ENCODE data around the gene MCF2L2. TPM values are rescaled to one million over a fixed set of nuclear protein-coding genes. Genes with fewer than 3 reads are reported as not detected.

MCF2L2 gene
- total and polyA plus RNA-seq, 2 of the 13 experiments (the other 11 are each of a cell fraction or from before 2014, with no cell fraction given) = not detected

DNA sequence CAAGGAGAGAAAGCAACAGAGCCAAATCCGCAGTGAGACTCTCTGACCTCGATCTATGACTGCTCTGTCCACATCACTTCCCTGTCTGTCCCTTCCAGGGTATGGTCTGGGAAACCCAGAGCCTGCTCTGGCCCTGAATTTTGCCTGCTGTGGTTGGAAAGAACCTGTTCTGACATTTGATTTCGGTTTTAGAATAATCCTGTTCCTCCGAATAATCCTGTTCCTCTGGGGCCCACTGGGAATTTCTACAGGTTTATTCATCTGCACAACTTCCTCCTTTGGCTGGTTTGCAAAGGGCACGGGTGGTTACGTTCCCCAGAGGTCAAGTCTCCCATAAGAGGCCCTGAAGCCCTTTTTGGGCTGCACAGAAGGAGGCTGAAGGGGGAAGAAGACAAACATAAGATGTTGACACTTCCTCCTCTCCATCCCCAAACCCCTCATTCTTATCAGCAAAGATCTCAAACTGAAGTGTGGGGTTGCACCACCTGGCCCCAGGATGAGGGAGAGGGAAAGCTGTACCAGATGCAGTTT lies 276.5 kb downstream of the MCF2L2 start:
- in situ Hi-C loops (cut with HindIII; ENCODE audit: extremely low pct_ligation_motif_present, low pct_unique_long_range_greater_than_20kb) = no loop called here
- intact Hi-C loops (cut with micrococcal nuclease; ENCODE audit: unreplicated experiment) = no loop called here
- no peak overlapping the region for H3K4me2 ChIP-seq (ENCODE audit: low read depth, low read length)
- 23% methylated on average over 4 of the region's 6 CpGs for WGBS (ENCODE audit: low lambda C conversion rate)
- H2AFZ ChIP-seq (ENCODE audit: low read length) = no peak overlapping the region
- H3K9me3 ChIP-seq (ENCODE audit: low read length) = no peaks in the 10 kb centered on the region
- TF ChIP-seq ESRRA (CRISPR knock-in tag; IDR thresholded peaks at IDR 0.05; ENCODE audit: low read depth) (no peak), MEIS1 (CRISPR knock-in tag; IDR thresholded peaks at IDR 0.05; ENCODE audit: borderline replicate concordance) (no peak), ZNF180 (CRISPR knock-in tag; IDR thresholded peaks at IDR 0.05; ENCODE audit: borderline replicate concordance, low read depth) (no peak), RFX3 (CRISPR knock-in tag; IDR thresholded peaks at IDR 0.05) (no peak), MTA1 (CRISPR knock-in tag; IDR thresholded peaks at IDR 0.05; ENCODE audit: borderline replicate concordance) (no peak), ZNF10 (CRISPR knock-in tag; IDR thresholded peaks at IDR 0.05; ENCODE audit: borderline replicate concordance, low read depth) (no peak), HDAC6 (IDR thresholded peaks at IDR 0.05; ENCODE audit: low read depth, low read length) (no peak), ZNF235 (CRISPR knock-in tag; IDR thresholded peaks at IDR 0.05; ENCODE audit: borderline replicate concordance) (no peak), NR2F6 (IDR thresholded peaks at IDR 0.05) (no peak), NR2F6 (CRISPR knock-in tag; IDR thresholded peaks at IDR 0.05) (no peak), KDM6A (CRISPR knock-in tag; IDR thresholded peaks at IDR 0.05; ENCODE audit: low read depth) (no peak), ZNF441 (CRISPR knock-in tag; IDR thresholded peaks at IDR 0.05; ENCODE audit: borderline replicate concordance) (no peak), KMT2A (CRISPR knock-in tag; IDR thresholded peaks at IDR 0.05) (no peak), ZNF24 (IDR thresholded peaks at IDR 0.05) (no peak), SNRNP70 (IDR thresholded peaks at IDR 0.05; ENCODE audit: low read depth, low read length) (no peak), ZC3H4 (CRISPR knock-in tag; IDR thresholded peaks at IDR 0.05; ENCODE audit: borderline replicate concordance) (no peak), PCBP2 (optimal IDR thresholded peaks at IDR 0.05; ENCODE audit: low read depth, low read length, poor library complexity, severe bottlenecking) (no peak)
- TF ChIP-seq, protein P1, sequence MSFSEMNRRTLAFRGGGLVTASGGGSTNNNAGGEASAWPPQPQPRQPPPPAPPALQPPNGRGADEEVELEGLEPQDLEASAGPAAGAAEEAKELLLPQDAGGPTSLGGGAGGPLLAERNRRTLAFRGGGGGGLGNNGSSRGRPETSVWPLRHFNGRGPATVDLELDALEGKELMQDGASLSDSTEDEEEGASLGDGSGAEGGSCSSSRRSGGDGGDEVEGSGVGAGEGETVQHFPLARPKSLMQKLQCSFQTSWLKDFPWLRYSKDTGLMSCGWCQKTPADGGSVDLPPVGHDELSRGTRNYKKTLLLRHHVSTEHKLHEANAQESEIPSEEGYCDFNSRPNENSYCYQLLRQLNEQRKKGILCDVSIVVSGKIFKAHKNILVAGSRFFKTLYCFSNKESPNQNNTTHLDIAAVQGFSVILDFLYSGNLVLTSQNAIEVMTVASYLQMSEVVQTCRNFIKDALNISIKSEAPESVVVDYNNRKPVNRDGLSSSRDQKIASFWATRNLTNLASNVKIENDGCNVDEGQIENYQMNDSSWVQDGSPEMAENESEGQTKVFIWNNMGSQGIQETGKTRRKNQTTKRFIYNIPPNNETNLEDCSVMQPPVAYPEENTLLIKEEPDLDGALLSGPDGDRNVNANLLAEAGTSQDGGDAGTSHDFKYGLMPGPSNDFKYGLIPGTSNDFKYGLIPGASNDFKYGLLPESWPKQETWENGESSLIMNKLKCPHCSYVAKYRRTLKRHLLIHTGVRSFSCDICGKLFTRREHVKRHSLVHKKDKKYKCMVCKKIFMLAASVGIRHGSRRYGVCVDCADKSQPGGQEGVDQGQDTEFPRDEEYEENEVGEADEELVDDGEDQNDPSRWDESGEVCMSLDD (CRISPR knock-in tag; IDR thresholded peaks at IDR 0.05; ENCODE audit: borderline replicate concordance) = no peak
- TF ChIP-seq, protein P2, sequence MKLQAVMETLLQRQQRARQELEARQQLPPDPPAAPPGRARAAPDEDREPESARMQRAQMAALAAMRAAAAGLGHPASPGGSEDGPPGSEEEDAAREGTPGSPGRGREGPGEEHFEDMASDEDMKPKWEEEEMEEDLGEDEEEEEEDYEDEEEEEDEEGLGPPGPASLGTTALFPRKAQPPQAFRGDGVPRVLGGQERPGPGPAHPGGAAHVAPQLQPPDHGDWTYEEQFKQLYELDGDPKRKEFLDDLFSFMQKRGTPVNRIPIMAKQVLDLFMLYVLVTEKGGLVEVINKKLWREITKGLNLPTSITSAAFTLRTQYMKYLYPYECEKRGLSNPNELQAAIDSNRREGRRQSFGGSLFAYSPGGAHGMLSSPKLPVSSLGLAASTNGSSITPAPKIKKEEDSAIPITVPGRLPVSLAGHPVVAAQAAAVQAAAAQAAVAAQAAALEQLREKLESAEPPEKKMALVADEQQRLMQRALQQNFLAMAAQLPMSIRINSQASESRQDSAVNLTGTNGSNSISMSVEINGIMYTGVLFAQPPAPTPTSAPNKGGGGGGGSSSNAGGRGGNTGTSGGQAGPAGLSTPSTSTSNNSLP (IDR thresholded peaks at IDR 0.05; ENCODE audit: low read depth, low read length) = no peak
- TF ChIP-seq, protein P3, sequence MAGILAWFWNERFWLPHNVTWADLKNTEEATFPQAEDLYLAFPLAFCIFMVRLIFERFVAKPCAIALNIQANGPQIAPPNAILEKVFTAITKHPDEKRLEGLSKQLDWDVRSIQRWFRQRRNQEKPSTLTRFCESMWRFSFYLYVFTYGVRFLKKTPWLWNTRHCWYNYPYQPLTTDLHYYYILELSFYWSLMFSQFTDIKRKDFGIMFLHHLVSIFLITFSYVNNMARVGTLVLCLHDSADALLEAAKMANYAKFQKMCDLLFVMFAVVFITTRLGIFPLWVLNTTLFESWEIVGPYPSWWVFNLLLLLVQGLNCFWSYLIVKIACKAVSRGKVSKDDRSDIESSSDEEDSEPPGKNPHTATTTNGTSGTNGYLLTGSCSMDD (CRISPR knock-in tag; IDR thresholded peaks at IDR 0.05) = no peak
- no peak overlapping the region for H3K27ac ChIP-seq (ENCODE audit: extremely low read length, insufficient read depth, low read length)
- H3K9ac ChIP-seq (ENCODE audit: insufficient read depth, low read depth, low read length) = no peak overlapping the region
- no peaks in the 10 kb centered on the region for H3K4me1 ChIP-seq (ENCODE audit: insufficient read depth, low read length)
- no peak for ATAC-seq
- H4K20me1 ChIP-seq (ENCODE audit: insufficient read depth, low read length) = no peaks in the 10 kb centered on the region
- no peaks in the 10 kb centered on the region for H3K79me2 ChIP-seq (ENCODE audit: insufficient read depth, low read length)
- ChIA-PET POLR2A (no interaction called here), CTCF (ENCODE audit: low intra/inter-chr PET ratio, low total read pairs) (no interaction called here)
- DNase-seq (ENCODE audit: low spot score) = no peak
- BruUV-seq (replicated peaks) = no TSS peak
- H3K4me3 ChIP-seq (replicated peaks in 1 of 3; ENCODE audit: insufficient read depth in 1 of 3, low read depth in 2 of 3, low read length in 3 of 3) = no peak overlapping the region
- H3K36me3 ChIP-seq (replicated peaks in 1 of 2; ENCODE audit: control insufficient read depth in 1 of 2, insufficient read depth in 2 of 2, low read length in 2 of 2) = no peaks in the 10 kb centered on the region
- H3K27me3 ChIP-seq (ENCODE audit: control insufficient read depth in 1 of 2, insufficient read depth in 2 of 2, low read length in 2 of 2) = peaks cover 0 to 9% of the 10 kb centered on the region in 2 experiments; a peak in 2 of 5 replicates
- FAIRE-seq = no peak

All from HepG2 (cell line).